Measurements from ENCODE around the gene DDIT4. TPM values are rescaled to one million over a fixed set of nuclear protein-coding genes. Genes with fewer than 3 reads are reported as not detected.

DDIT4 gene
- total and polyA plus RNA-seq, 2 of the 8 experiments (the other 6 are each of a cell fraction or from before 2014, with no cell fraction given), result 47.4 to 108 TPM

DNA sequence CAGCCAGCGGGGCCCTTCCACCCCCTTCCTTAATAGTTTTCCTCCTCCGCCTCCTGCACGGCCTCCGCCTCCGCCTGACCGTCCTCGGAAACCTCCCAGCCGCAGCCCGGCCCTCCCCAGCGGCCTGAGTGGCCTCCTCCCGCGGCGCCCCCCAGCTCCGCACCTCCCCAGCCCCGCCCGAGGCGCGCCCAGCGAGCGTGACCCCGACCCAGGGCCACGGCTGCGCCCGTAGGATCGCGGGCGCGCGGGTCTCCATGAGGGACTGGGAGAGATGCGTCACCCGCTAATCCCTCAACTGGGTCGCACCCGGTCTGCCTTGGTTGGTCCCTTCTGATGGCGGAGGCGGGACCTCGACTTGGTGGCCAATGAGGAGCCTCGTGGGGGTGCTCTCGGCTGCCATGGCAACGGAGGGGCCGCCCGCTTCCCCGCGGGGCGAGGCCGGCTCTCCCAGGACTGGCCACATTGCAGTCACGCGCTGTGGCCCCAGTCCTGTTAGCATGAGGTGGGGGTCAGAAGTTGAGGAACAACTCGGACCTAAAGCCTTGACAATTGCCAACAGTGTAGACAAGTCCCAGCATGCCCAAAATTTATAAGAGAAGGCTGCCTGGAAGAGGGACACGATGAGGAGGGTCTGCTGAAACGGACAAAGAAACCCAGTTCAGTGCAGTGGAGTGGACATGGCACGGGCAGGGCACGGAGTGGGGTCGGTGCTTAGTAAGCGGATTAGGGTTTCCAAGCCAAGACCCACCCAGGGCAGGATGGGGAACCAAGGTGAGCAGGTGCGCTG is 24.3 kb downstream of the DDIT4 start:
- peak overlapping the region; percentile 92 for H2BK5ac ChIP-seq (ENCODE audit: low read depth, low read length)
- H3K14ac ChIP-seq (ENCODE audit: insufficient read length), result no peak overlapping the region
- H3K79me2 ChIP-seq (ENCODE audit: control insufficient read depth in 1 of 2, insufficient read depth in 2 of 2, low read length in 2 of 2), result no peaks in the 10 kb centered on the region
- H3K18ac ChIP-seq (ENCODE audit: extremely low read depth, low read length), result peak overlapping the region; percentile 81
- peak overlapping the region; percentile 94 for H4K91ac ChIP-seq (replicated peaks; ENCODE audit: insufficient read length, low read length)
- peak overlapping the region in 3 of 4 experiments; percentile 34 to 55 (median 49); a peak in 5 of 7 replicates for H3K9ac ChIP-seq (replicated peaks in 1 of 4; ENCODE audit: extremely low read depth in 1 of 4, low read depth in 3 of 4, low read length in 3 of 4)
- H2BK120ac ChIP-seq (replicated peaks; ENCODE audit: low read depth, low read length), result peak overlapping the region; percentile 93
- H3K4me2 ChIP-seq (ENCODE audit: insufficient read depth in 1 of 2, low read depth in 2 of 2, low read length in 2 of 2), result peak overlapping the region; percentile 60 to 84
- no peak for FAIRE-seq
- peak overlapping the region; percentile 80 for H2BK12ac ChIP-seq (ENCODE audit: low read depth, low read length)
- peak overlapping the region; percentile 38 for H3K56ac ChIP-seq (replicated peaks; ENCODE audit: insufficient read length, low read depth, low read length)
- H2BK15ac ChIP-seq (ENCODE audit: low read length), result peak overlapping the region; percentile 93
- ChIA-PET POLR2A (ENCODE audit: partially characterized antibody) (interaction anchor here (1.1 to 3.5 kb wide), 10 partner anchors 11 to 82 kb away, joined by 3 to 54 read pairs (median 6); partner anchors contain the start of genes ANAPC16, ASCC1 and DDIT4), CTCF (ENCODE audit: partially characterized antibody) (interaction anchor here (1.0 to 1.8 kb wide), 4 partner anchors 23 to 166 kb away, joined by 3 to 12 read pairs (median 6); no protein-coding TSS in a partner anchor)
- H3K23me2 ChIP-seq (ENCODE audit: low read depth, low read length), result peaks cover 5% of the 10 kb centered on the region; the same call in 1 of the 2 replicates
- H3K27me3 ChIP-seq (replicated peaks in 1 of 4; ENCODE audit: control insufficient read depth in 3 of 4, extremely low read depth in 1 of 4, insufficient read depth in 3 of 4, low read length in 3 of 4), result no peaks in the 10 kb centered on the region; a peak in 1 of 7 replicates
- H3K4ac ChIP-seq (replicated peaks; ENCODE audit: insufficient read length, low read depth, low read length), result peak overlapping the region; percentile 80
- H3K23ac ChIP-seq (ENCODE audit: insufficient read length), result no peak overlapping the region
- H3K36me3 ChIP-seq (ENCODE audit: control insufficient read depth in 2 of 4, insufficient read depth in 4 of 4, low read length in 3 of 4), result no peaks in the 10 kb centered on the region
- peak overlapping the region; percentile 51 for H3K27ac ChIP-seq (ENCODE audit: low read depth, low read length)
- peak overlapping the region; percentile 85 for H4K8ac ChIP-seq (ENCODE audit: extremely low read depth, insufficient read depth, low read length)
- H3K79me1 ChIP-seq (ENCODE audit: low read depth, low read length), result no peaks in the 10 kb centered on the region
- WGBS, 2 experiments (ENCODE audit: extremely low coverage in 1 of 2, insufficient coverage in 1 of 2, insufficient read length in 1 of 2, insufficient replicate concordance in 2 of 2, low coverage in 1 of 2, low lambda C conversion rate in 2 of 2, missing lambda C conversion rate in 1 of 2), result 11% methylated on average over 43 of the region's 55 CpGs; no CpG with 5 or more reads in 1 of the 2 experiments
- peak; percentile 77 to 96 for DNase-seq (ENCODE audit: low read depth in 1 of 2, low spot score in 2 of 2)
- H3K9me3 ChIP-seq (ENCODE audit: insufficient read depth in 2 of 2, low read depth in 1 of 2, low read length in 1 of 2), result no peaks in the 10 kb centered on the region; a peak in 1 of 4 replicates
- peak overlapping the region; percentile 43 to 70 (median 56) for H3K4me3 ChIP-seq (ENCODE audit: extremely low read depth in 1 of 4, insufficient read depth in 2 of 4, low read depth in 3 of 4, low read length in 4 of 4)
- H2AK5ac ChIP-seq (ENCODE audit: low read depth, low read length), result peak overlapping the region; percentile 91
- no peaks in the 10 kb centered on the region for H4K20me1 ChIP-seq (replicated peaks in 1 of 2; ENCODE audit: control insufficient read depth in 1 of 2, insufficient read depth in 2 of 2, low read length in 2 of 2)
- peak overlapping the region; percentile 1 for H4K5ac ChIP-seq (ENCODE audit: insufficient read length, low read depth, low read length)
- H2BK20ac ChIP-seq (ENCODE audit: low read length), result peak overlapping the region; percentile 24
- H2AFZ ChIP-seq (ENCODE audit: low read length), result peak overlapping the region; percentile 47; the same call in 1 of the 2 replicates
- H3K4me1 ChIP-seq (replicated peaks in 1 of 4; ENCODE audit: control insufficient read depth in 3 of 4, insufficient read depth in 4 of 4, low read length in 3 of 4), result peaks cover 5 to 21% (median 12%) of the 10 kb centered on the region in 4 experiments
- TF ChIP-seq HDAC2 (IDR thresholded peaks at IDR 0.05; ENCODE audit: borderline replicate concordance in 1 of 2, low read depth in 2 of 2, low read length in 2 of 2) (peak in 1 of 2 experiments; percentile 30; a peak in 2 of 4 replicates), SP1 (IDR thresholded peaks at IDR 0.05; ENCODE audit: low read depth, low read length) (peak; percentile 92), CHD2 (IDR thresholded peaks at IDR 0.05; ENCODE audit: low read length) (peak; percentile 82), EGR1 (IDR thresholded peaks at IDR 0.05; ENCODE audit: borderline replicate concordance, low read depth, low read length) (no peak; the same call in 1 of the 2 replicates), SRF (IDR thresholded peaks at IDR 0.05; ENCODE audit: low read depth, low read length) (no peak), RAD21 (IDR thresholded peaks at IDR 0.05 in 1 of 2, conservative IDR thresholded peaks at IDR 0.05 in 1 of 2; ENCODE audit: low read depth in 2 of 2, low read length in 2 of 2) (no peak), CREB1 (IDR thresholded peaks at IDR 0.05) (peak; percentile 35; the same call in 1 of the 2 replicates)
- TF ChIP-seq, protein P1, sequence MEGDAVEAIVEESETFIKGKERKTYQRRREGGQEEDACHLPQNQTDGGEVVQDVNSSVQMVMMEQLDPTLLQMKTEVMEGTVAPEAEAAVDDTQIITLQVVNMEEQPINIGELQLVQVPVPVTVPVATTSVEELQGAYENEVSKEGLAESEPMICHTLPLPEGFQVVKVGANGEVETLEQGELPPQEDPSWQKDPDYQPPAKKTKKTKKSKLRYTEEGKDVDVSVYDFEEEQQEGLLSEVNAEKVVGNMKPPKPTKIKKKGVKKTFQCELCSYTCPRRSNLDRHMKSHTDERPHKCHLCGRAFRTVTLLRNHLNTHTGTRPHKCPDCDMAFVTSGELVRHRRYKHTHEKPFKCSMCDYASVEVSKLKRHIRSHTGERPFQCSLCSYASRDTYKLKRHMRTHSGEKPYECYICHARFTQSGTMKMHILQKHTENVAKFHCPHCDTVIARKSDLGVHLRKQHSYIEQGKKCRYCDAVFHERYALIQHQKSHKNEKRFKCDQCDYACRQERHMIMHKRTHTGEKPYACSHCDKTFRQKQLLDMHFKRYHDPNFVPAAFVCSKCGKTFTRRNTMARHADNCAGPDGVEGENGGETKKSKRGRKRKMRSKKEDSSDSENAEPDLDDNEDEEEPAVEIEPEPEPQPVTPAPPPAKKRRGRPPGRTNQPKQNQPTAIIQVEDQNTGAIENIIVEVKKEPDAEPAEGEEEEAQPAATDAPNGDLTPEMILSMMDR (IDR thresholded peaks at IDR 0.05; ENCODE audit: control extremely low read depth in 1 of 3, insufficient read depth in 1 of 3, low read depth in 1 of 3, low read length in 3 of 3), result peak in 1 of 3 experiments; percentile 5; a peak in 1 of 4 replicates

Data from H1 (cell line).